Suprapubic skin (tissue), 4 donors: ENCODE results near the gene ABCA4. TPM values are rescaled to one million over a fixed set of nuclear protein-coding genes. Genes with fewer than 3 reads are reported as not detected.

Source experiments
- DNase-seq, 2 donors: peaks; one replicate each; pipeline ENCODE4 v3.0.0-alpha.2; 2019; ENCODE audit warnings: low spot score in 2 of 2
- H3K27ac ChIP-seq: fragments of 200-600 bp; sonication (generic); one replicate; pipeline ENCODE4 v1.5.1; 2019
- H3K27me3 ChIP-seq: fragments of 200-600 bp; sonication (generic); one replicate; pipeline ENCODE4 v1.5.1; 2019
- H3K36me3 ChIP-seq: fragments of 200-600 bp; sonication (generic); one replicate; pipeline ENCODE4 v1.5.1; 2019
- H3K4me1 ChIP-seq: fragments of 200-600 bp; sonication (generic); one replicate; pipeline ENCODE4 v1.5.1; 2019
- H3K4me3 ChIP-seq: fragments of 200-600 bp; sonication (generic); one replicate; pipeline ENCODE4 v1.5.1; 2019; ENCODE audit warnings: mild to moderate bottlenecking
- H3K9me3 ChIP-seq: fragments of 200-600 bp; sonication (generic); one replicate; pipeline ENCODE4 v1.5.1; 2019
- CTCF ChIP-seq, 2 donors: fragments of 200-600 bp in 1 of 2; fragments of 450-650 bp in 1 of 2; sonication (generic) in 1 of 2; IDR thresholded peaks; one replicate each; pipeline ENCODE4 v1.5.1; 2016 to 2019; ENCODE audit warnings: antibody characterized with exemption in 2 of 2, mild to moderate bottlenecking in 1 of 2, moderate library complexity in 1 of 2
- EP300 ChIP-seq: sonication (generic); formaldehyde crosslinking; IDR thresholded peaks from one replicate; pipeline ENCODE4 v1.6.1; 2017; ENCODE audit warnings: antibody characterized with exemption
- POLR2A ChIP-seq, 2 donors: fragments of 450-650 bp; IDR thresholded peaks; one replicate each; pipeline ENCODE4 v1.6.1; 2017; ENCODE audit warnings: antibody characterized with exemption in 2 of 2, mild to moderate bottlenecking in 2 of 2, moderate library complexity in 2 of 2
- POLR2AphosphoS5 ChIP-seq, 3 donors: sonication (generic); formaldehyde crosslinking; IDR thresholded peaks; one replicate each; pipeline ENCODE4 v1.6.1; 2017; ENCODE audit warnings: antibody characterized with exemption in 3 of 3
- WGBS: methylation state at CpG from one replicate; pipeline ENCODE4 v1.1.5; 2018; 5-methylcytosine and 5-hydroxymethylcytosine counted together
- total RNA-seq, 4 donors: library from RNA; depleted of rRNA; stranded (reverse); fragments of >200 nt; gene quantifications; one replicate each; pipeline ENCODE4 v1.1.0, GENCODE V29; 2016

The ABCA4 gene
- total RNA-seq, 4 donors from 2014 or later = 2.8 to 6.8 (median 4.3) TPM

DNA sequence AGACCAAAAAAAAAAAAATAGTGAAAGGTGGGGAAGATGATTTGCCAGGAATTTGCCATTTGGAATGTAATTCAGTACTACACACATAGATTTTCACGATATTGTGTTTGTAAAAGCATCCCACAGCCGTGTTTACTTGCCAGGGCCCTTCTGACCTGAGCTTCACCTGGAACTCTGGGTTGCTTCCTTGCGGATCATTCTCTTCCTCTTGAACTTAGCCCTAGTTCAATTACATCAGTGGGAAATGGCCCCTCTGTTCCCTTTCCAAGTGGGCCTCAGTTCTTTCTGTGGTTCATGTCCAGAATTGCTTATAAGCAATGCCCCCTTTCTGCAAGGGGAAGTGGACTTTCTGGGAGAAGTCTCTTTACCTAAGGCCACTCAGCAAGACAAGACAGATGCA is 41.0 kb downstream of the ABCA4 start:
- DNase-seq = no peak
- no peak overlapping the region for H3K27ac ChIP-seq
- 79% methylated on average over 3 of the region's 3 CpGs for WGBS
- no peak for TF ChIP-seq POLR2A (IDR thresholded peaks at IDR 0.05)
- no peak for TF ChIP-seq CTCF (IDR thresholded peaks at IDR 0.05)
- no peaks in the 10 kb centered on the region for H3K9me3 ChIP-seq
- H3K4me1 ChIP-seq = peaks cover 18% of the 10 kb centered on the region
- no peak overlapping the region for H3K4me3 ChIP-seq
- H3K36me3 ChIP-seq = no peaks in the 10 kb centered on the region
- H3K27me3 ChIP-seq = no peaks in the 10 kb centered on the region

GRCh38 chr1:94079080-94079940 is 41.6 kb downstream of the ABCA4 start:
- Histone ChIP-seq H3K27me3 (no peaks in the 10 kb centered on the region), H3K9me3 (no peaks in the 10 kb centered on the region), H3K4me3 (no peak overlapping the region), H3K4me1 (peaks cover 18% of the 10 kb centered on the region), H3K27ac (no peak overlapping the region), H3K36me3 (no peaks in the 10 kb centered on the region)
- 88% methylated on average over 6 of the region's 6 CpGs for WGBS
- DNase-seq = no peak
- TF ChIP-seq CTCF (IDR thresholded peaks at IDR 0.05) = no peak
- TF ChIP-seq POLR2A (IDR thresholded peaks at IDR 0.05) = no peak
- no peak for TF ChIP-seq EP300
- no peak for TF ChIP-seq POLR2AphosphoS5 (IDR thresholded peaks at IDR 0.05)

DNA sequence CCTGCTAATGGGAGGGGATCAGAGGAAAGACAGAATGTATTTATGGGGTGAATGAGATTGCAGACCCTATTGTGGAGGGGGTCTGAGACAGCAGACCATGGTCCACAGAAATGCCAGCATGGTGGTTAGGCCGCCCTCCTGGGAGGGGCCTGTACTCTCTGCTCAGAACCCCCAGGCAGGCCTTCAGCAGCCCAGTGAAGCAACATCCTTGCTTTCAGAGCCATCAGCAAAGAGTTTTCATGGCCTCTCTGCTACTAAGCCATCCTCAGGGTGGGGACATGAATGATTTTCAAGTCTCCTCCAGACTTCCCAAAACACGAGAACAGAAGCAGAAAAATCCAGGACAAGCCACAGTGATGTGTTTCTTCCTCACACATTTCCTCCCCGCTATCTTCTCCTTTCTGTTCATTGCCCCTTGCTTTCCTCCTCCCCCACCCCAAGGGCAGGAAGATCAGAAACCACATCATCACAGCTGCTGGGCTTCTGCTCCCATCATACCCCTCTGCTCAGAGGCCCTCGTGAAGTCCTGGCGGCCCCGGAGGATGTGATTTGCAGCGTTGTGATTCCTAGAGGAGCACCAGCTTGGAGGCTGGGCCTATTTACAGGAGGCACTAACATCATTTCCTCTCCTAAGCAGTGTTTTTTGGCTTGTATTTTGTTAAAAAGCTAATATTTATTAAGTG is 48.0 kb downstream of the ABCA4 start:
- Histone ChIP-seq H3K27me3 (no peaks in the 10 kb centered on the region), H3K27ac (no peak overlapping the region), H3K4me3 (no peak overlapping the region), H3K36me3 (no peaks in the 10 kb centered on the region), H3K9me3 (no peaks in the 10 kb centered on the region), H3K4me1 (no peaks in the 10 kb centered on the region)
- WGBS = 81% methylated on average over 7 of the region's 7 CpGs
- DNase-seq = no peak
- TF ChIP-seq POLR2A (IDR thresholded peaks at IDR 0.05) (no peak), EP300 (no peak), CTCF (IDR thresholded peaks at IDR 0.05) (no peak), POLR2AphosphoS5 (IDR thresholded peaks at IDR 0.05) (no peak)

GRCh38 chr1:94071976-94072375 is 49.0 kb downstream of the ABCA4 start:
- H3K27me3 ChIP-seq = no peaks in the 10 kb centered on the region
- WGBS = 82% methylated on average over 2 of the region's 2 CpGs
- H3K27ac ChIP-seq = no peak overlapping the region
- H3K9me3 ChIP-seq = no peaks in the 10 kb centered on the region
- H3K4me3 ChIP-seq = no peak overlapping the region
- no peaks in the 10 kb centered on the region for H3K36me3 ChIP-seq
- no peak for DNase-seq
- TF ChIP-seq CTCF (IDR thresholded peaks at IDR 0.05) = no peak
- no peak for TF ChIP-seq EP300
- no peak for TF ChIP-seq POLR2AphosphoS5 (IDR thresholded peaks at IDR 0.05)
- no peak for TF ChIP-seq POLR2A (IDR thresholded peaks at IDR 0.05)
- no peaks in the 10 kb centered on the region for H3K4me1 ChIP-seq

DNA sequence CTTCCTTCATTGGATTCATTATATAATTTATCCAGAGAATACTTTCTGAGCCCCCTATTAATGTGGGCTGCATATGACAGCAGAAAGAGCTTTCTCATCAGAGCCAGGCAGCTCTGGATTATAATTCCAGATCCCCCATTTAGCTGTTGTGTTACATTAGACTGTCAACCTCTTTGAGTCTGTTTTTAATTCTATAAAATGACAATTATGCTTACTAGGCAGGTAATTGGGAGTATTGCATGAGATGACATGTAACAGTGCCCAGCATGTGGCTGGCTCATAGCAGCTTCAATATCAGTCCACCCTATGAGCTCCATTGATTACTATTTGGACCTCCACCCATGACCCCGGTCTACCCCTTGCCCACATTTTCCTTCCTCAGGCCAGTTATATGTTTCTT is 49.6 kb downstream of the ABCA4 start:
- WGBS = 100% methylated on average over 1 of the region's 1 CpG
- H3K9me3 ChIP-seq = no peaks in the 10 kb centered on the region
- no peak for DNase-seq
- H3K27ac ChIP-seq = no peak overlapping the region
- H3K4me1 ChIP-seq = no peaks in the 10 kb centered on the region
- no peak overlapping the region for H3K4me3 ChIP-seq
- no peaks in the 10 kb centered on the region for H3K27me3 ChIP-seq
- TF ChIP-seq POLR2AphosphoS5 (IDR thresholded peaks at IDR 0.05) = no peak
- no peak for TF ChIP-seq CTCF (IDR thresholded peaks at IDR 0.05)
- no peak for TF ChIP-seq POLR2A (IDR thresholded peaks at IDR 0.05)
- TF ChIP-seq EP300 = no peak
- H3K36me3 ChIP-seq = no peaks in the 10 kb centered on the region
